Measurements from ENCODE around the gene HLF.

HLF gene

GRCh38 chr17:55278173-55278961, 13.6 kb downstream of the HLF start:
- TF ChIP-seq, protein P1, sequence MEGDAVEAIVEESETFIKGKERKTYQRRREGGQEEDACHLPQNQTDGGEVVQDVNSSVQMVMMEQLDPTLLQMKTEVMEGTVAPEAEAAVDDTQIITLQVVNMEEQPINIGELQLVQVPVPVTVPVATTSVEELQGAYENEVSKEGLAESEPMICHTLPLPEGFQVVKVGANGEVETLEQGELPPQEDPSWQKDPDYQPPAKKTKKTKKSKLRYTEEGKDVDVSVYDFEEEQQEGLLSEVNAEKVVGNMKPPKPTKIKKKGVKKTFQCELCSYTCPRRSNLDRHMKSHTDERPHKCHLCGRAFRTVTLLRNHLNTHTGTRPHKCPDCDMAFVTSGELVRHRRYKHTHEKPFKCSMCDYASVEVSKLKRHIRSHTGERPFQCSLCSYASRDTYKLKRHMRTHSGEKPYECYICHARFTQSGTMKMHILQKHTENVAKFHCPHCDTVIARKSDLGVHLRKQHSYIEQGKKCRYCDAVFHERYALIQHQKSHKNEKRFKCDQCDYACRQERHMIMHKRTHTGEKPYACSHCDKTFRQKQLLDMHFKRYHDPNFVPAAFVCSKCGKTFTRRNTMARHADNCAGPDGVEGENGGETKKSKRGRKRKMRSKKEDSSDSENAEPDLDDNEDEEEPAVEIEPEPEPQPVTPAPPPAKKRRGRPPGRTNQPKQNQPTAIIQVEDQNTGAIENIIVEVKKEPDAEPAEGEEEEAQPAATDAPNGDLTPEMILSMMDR (IDR thresholded peaks at IDR 0.05), result no peak
- Histone ChIP-seq H3K27me3 (peaks cover 22% of the 10 kb centered on the region), H3K36me3 (no peaks in the 10 kb centered on the region), H3K27ac (no peak overlapping the region), H3K9me3 (no peaks in the 10 kb centered on the region), H3K4me3 (ENCODE audit: low read depth in 1 of 2, low read length in 1 of 2) (no peak overlapping the region), H3K4me1 (ENCODE audit: control insufficient read depth in 1 of 2, insufficient read depth in 1 of 2, low read depth in 1 of 2, low read length in 1 of 2) (no peaks in the 10 kb centered on the region)

DNA sequence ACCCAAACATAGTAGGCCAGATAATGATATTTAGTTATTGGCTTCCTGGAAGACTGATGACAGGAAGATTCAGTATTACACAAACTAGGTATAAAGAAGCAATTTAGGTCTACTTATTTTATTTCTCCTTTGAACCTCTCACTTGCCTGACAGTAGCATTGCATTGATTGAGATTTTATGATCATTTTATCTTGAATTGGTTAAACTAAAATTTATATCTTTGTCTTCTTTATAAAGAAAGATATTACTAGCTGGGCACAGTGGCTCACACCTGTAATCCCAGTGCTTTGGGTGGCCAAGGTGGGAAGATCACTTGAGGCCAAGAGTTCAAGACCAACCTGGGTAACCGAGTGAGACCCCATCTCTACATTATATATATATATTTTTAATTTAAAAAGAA, 14.4 kb downstream of the HLF start:
- no peaks in the 10 kb centered on the region for H3K36me3 ChIP-seq
- TF ChIP-seq, protein P1 (IDR thresholded peaks at IDR 0.05), result no peak
- H3K27me3 ChIP-seq, result peaks cover 14% of the 10 kb centered on the region
- H3K27ac ChIP-seq, result no peak overlapping the region
- no peaks in the 10 kb centered on the region for H3K9me3 ChIP-seq
- no peak overlapping the region for H3K4me3 ChIP-seq (ENCODE audit: low read depth in 1 of 2, low read length in 1 of 2)
- no peaks in the 10 kb centered on the region for H3K4me1 ChIP-seq (ENCODE audit: control insufficient read depth in 1 of 2, insufficient read depth in 1 of 2, low read depth in 1 of 2, low read length in 1 of 2)

GRCh38 chr17:55279788-55280187, 15.0 kb downstream of the HLF start:
- TF ChIP-seq, protein P1 (IDR thresholded peaks at IDR 0.05), result no peak
- H3K4me1 ChIP-seq (ENCODE audit: control insufficient read depth in 1 of 2, insufficient read depth in 1 of 2, low read depth in 1 of 2, low read length in 1 of 2), result no peaks in the 10 kb centered on the region

GRCh38 chr17:55280212-55280611, 15.5 kb downstream of the HLF start:
- H3K27ac ChIP-seq, result no peak overlapping the region
- TF ChIP-seq, protein P1 (IDR thresholded peaks at IDR 0.05), result no peak
- no peaks in the 10 kb centered on the region for H3K9me3 ChIP-seq
- H3K36me3 ChIP-seq, result no peaks in the 10 kb centered on the region
- H3K27me3 ChIP-seq, result peaks cover 4% of the 10 kb centered on the region
- H3K4me3 ChIP-seq (ENCODE audit: low read depth in 1 of 2, low read length in 1 of 2), result no peak overlapping the region
- H3K4me1 ChIP-seq (ENCODE audit: control insufficient read depth in 1 of 2, insufficient read depth in 1 of 2, low read depth in 1 of 2, low read length in 1 of 2), result no peaks in the 10 kb centered on the region

More at GRCh38 chr17:55279788-55280187, 15.0 kb downstream of the HLF start:
- no peak overlapping the region for H3K4me3 ChIP-seq (ENCODE audit: low read depth in 1 of 2, low read length in 1 of 2)
- no peak overlapping the region for H3K27ac ChIP-seq
- no peaks in the 10 kb centered on the region for H3K9me3 ChIP-seq
- no peaks in the 10 kb centered on the region for H3K36me3 ChIP-seq
- peaks cover 8% of the 10 kb centered on the region for H3K27me3 ChIP-seq

DNA sequence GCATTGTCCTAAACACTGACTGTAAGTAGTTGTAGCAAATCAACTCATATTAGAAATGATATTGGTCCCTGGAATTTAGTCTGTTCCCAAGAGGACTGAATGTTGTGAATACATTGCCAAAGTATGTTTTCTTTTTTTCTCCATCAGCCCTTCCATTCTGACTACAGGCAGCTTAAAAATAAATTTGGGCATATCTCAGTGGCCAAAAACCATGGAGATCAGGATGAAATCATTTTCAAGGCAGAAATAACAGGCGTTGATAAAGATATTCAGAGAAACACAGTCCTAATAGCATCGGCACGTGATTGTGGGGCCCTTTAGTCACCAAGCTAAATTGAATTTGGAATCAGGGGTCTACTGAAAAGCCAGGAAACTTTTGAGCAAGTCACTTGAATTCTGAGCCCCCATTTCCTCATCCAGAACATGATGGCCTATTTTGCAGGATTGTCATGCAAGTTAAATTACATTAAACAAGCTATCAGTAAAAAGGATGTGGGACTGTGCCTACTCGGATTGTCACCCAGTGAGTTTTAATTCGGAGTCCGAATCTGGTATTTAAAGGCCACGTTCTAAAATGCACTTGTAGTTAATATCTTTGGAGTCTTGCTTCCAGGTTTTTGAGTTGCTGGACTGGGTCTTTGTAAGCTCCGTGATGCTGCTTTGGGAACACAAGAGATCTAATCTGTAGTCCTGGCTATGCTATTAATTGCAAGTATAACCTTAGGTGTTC, 17.1 kb downstream of the HLF start:
- H3K27me3 ChIP-seq, result no peaks in the 10 kb centered on the region
- TF ChIP-seq, protein P1 (IDR thresholded peaks at IDR 0.05), result no peak
- no peak overlapping the region for H3K4me3 ChIP-seq (ENCODE audit: low read depth in 1 of 2, low read length in 1 of 2)
- no peaks in the 10 kb centered on the region for H3K4me1 ChIP-seq (ENCODE audit: control insufficient read depth in 1 of 2, insufficient read depth in 1 of 2, low read depth in 1 of 2, low read length in 1 of 2)
- no peak overlapping the region for H3K27ac ChIP-seq
- no peaks in the 10 kb centered on the region for H3K36me3 ChIP-seq
- H3K9me3 ChIP-seq, result no peaks in the 10 kb centered on the region
